ENCODE results near the gene DNHD1. TPM values are rescaled to one million over a fixed set of nuclear protein-coding genes. Genes with fewer than 3 reads are reported as not detected.

Gene DNHD1
- total and polyA plus RNA-seq, 2 experiments from 2014 or later = 3.6 to 9.6 TPM

DNA sequence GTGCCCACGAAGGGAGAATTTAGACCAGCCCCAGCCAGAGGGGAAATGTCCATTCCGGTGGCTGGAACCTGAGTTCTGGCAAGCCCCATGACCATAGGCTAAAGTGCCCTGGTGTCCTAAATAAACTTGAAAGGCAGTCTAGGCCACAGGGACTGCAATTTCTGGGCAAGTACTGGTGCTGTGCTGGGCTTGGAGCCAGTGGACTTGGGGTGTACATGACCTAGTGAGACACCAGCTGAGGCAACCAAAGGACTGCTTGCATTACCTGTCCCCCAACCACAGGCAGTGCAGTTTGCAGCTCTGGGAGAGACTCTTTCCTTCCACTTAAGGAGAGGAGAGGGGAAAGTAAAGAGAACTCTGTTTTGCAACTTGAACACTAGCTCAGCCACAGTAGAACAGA is 82.6 kb downstream of the DNHD1 start:
- Mint-ChIP-seq H3K27ac (no peak overlapping the region), H3K9me3 (peaks cover 12% of the 10 kb centered on the region; the same call in 2 of the 3 replicates), H3K36me3 (ENCODE audit: low read depth) (peaks cover 10% of the 10 kb centered on the region; the same call in 2 of the 3 replicates), H3K4me3 (no peak overlapping the region), H3K27me3 (ENCODE audit: insufficient read depth, low read depth, poor library complexity) (peaks cover 2% of the 10 kb centered on the region), H3K4me1 (peaks cover 5% of the 10 kb centered on the region)
- Histone ChIP-seq H3K9me2 (ENCODE audit: insufficient read depth) (no peaks in the 10 kb centered on the region), H3K4me1 (ENCODE audit: insufficient read depth) (no peaks in the 10 kb centered on the region), H3K4me3 (no peak overlapping the region), H3K4me2 (no peak overlapping the region), H3F3A (replicated peaks; ENCODE audit: low read depth) (no peaks in the 10 kb centered on the region), H3K27me3 (ENCODE audit: insufficient read depth) (no peaks in the 10 kb centered on the region), H4K20me1 (replicated peaks; ENCODE audit: insufficient read depth) (no peaks in the 10 kb centered on the region; the same call in 1 of the 2 replicates), H3K79me2 (replicated peaks; ENCODE audit: insufficient read depth) (no peaks in the 10 kb centered on the region), H2AFZ (no peak overlapping the region), H3K36me3 (ENCODE audit: insufficient read depth) (no peaks in the 10 kb centered on the region), H3K27ac (ENCODE audit: low read depth) (no peak overlapping the region)
- no peak for TF ChIP-seq POLR2AphosphoS5 (IDR thresholded peaks at IDR 0.05; ENCODE audit: low read depth)
- TF ChIP-seq NANOG (IDR thresholded peaks at IDR 0.05; ENCODE audit: borderline replicate concordance) = no peak
- TF ChIP-seq STAT1 (IDR thresholded peaks at IDR 0.05; ENCODE audit: unreplicated experiment) = no peak
- TF ChIP-seq EZH2phosphoT487 (IDR thresholded peaks at IDR 0.05; ENCODE audit: unreplicated experiment) = no peak
- no peak for TF ChIP-seq JUNB (IDR thresholded peaks at IDR 0.05; ENCODE audit: unreplicated experiment)
- TF ChIP-seq ZNF331 (CRISPR knock-in tag; IDR thresholded peaks at IDR 0.05; ENCODE audit: low read depth) = no peak
- TF ChIP-seq EZH2 (IDR thresholded peaks at IDR 0.05; ENCODE audit: low read depth, unreplicated experiment) = no peak
- TF ChIP-seq, protein P1, sequence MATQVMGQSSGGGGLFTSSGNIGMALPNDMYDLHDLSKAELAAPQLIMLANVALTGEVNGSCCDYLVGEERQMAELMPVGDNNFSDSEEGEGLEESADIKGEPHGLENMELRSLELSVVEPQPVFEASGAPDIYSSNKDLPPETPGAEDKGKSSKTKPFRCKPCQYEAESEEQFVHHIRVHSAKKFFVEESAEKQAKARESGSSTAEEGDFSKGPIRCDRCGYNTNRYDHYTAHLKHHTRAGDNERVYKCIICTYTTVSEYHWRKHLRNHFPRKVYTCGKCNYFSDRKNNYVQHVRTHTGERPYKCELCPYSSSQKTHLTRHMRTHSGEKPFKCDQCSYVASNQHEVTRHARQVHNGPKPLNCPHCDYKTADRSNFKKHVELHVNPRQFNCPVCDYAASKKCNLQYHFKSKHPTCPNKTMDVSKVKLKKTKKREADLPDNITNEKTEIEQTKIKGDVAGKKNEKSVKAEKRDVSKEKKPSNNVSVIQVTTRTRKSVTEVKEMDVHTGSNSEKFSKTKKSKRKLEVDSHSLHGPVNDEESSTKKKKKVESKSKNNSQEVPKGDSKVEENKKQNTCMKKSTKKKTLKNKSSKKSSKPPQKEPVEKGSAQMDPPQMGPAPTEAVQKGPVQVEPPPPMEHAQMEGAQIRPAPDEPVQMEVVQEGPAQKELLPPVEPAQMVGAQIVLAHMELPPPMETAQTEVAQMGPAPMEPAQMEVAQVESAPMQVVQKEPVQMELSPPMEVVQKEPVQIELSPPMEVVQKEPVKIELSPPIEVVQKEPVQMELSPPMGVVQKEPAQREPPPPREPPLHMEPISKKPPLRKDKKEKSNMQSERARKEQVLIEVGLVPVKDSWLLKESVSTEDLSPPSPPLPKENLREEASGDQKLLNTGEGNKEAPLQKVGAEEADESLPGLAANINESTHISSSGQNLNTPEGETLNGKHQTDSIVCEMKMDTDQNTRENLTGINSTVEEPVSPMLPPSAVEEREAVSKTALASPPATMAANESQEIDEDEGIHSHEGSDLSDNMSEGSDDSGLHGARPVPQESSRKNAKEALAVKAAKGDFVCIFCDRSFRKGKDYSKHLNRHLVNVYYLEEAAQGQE (IDR thresholded peaks at IDR 0.05; ENCODE audit: unreplicated experiment) = no peak
- TF ChIP-seq, protein P2, sequence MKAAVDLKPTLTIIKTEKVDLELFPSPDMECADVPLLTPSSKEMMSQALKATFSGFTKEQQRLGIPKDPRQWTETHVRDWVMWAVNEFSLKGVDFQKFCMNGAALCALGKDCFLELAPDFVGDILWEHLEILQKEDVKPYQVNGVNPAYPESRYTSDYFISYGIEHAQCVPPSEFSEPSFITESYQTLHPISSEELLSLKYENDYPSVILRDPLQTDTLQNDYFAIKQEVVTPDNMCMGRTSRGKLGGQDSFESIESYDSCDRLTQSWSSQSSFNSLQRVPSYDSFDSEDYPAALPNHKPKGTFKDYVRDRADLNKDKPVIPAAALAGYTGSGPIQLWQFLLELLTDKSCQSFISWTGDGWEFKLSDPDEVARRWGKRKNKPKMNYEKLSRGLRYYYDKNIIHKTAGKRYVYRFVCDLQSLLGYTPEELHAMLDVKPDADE (IDR thresholded peaks at IDR 0.05) = no peak
- TF ChIP-seq ZNF114 (CRISPR knock-in tag; IDR thresholded peaks at IDR 0.05) = no peak
- TF ChIP-seq, protein P3, sequence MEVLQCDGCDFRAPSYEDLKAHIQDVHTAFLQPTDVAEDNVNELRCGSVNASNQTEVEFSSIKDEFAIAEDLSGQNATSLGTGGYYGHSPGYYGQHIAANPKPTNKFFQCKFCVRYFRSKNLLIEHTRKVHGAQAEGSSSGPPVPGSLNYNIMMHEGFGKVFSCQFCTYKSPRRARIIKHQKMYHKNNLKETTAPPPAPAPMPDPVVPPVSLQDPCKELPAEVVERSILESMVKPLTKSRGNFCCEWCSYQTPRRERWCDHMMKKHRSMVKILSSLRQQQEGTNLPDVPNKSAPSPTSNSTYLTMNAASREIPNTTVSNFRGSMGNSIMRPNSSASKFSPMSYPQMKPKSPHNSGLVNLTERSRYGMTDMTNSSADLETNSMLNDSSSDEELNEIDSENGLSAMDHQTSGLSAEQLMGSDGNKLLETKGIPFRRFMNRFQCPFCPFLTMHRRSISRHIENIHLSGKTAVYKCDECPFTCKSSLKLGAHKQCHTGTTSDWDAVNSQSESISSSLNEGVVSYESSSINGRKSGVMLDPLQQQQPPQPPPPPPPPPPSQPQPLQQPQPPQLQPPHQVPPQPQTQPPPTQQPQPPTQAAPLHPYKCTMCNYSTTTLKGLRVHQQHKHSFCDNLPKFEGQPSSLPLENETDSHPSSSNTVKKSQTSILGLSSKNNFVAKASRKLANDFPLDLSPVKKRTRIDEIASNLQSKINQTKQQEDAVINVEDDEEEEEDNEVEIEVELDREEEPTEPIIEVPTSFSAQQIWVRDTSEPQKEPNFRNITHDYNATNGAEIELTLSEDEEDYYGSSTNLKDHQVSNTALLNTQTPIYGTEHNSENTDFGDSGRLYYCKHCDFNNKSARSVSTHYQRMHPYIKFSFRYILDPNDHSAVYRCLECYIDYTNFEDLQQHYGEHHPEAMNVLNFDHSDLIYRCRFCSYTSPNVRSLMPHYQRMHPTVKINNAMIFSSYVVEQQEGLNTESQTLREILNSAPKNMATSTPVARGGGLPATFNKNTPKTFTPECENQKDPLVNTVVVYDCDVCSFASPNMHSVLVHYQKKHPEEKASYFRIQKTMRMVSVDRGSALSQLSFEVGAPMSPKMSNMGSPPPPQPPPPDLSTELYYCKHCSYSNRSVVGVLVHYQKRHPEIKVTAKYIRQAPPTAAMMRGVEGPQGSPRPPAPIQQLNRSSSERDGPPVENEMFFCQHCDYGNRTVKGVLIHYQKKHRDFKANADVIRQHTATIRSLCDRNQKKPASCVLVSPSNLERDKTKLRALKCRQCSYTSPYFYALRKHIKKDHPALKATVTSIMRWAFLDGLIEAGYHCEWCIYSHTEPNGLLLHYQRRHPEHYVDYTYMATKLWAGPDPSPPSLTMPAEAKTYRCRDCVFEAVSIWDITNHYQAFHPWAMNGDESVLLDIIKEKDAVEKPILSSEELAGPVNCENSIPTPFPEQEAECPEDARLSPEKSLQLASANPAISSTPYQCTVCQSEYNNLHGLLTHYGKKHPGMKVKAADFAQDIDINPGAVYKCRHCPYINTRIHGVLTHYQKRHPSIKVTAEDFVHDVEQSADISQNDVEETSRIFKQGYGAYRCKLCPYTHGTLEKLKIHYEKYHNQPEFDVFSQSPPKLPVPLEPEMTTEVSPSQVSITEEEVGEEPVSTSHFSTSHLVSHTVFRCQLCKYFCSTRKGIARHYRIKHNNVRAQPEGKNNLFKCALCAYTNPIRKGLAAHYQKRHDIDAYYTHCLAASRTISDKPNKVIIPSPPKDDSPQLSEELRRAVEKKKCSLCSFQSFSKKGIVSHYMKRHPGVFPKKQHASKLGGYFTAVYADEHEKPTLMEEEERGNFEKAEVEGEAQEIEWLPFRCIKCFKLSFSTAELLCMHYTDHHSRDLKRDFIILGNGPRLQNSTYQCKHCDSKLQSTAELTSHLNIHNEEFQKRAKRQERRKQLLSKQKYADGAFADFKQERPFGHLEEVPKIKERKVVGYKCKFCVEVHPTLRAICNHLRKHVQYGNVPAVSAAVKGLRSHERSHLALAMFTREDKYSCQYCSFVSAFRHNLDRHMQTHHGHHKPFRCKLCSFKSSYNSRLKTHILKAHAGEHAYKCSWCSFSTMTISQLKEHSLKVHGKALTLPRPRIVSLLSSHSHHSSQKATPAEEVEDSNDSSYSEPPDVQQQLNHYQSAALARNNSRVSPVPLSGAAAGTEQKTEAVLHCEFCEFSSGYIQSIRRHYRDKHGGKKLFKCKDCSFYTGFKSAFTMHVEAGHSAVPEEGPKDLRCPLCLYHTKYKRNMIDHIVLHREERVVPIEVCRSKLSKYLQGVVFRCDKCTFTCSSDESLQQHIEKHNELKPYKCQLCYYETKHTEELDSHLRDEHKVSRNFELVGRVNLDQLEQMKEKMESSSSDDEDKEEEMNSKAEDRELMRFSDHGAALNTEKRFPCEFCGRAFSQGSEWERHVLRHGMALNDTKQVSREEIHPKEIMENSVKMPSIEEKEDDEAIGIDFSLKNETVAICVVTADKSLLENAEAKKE (CRISPR knock-in tag; IDR thresholded peaks at IDR 0.05) = no peak
- ATAC-seq = no peak
- DNase-seq (ENCODE audit: low spot score) = no peak
